GM12891 (cell line): ENCODE results near the gene TAGAP.

ENCODE experiments used
- PAX5 ChIP-seq: IDR thresholded peaks from 2 replicates; pipeline ENCODE4 v1.6.1; 2011; ENCODE audit warnings: low read length, moderate library complexity, mild to moderate bottlenecking; ENCODE audit not compliant: insufficient read depth, severe bottlenecking
- POLR2A ChIP-seq: IDR thresholded peaks from 2 replicates; pipeline ENCODE4 v1.6.1; 2011; ENCODE audit warnings: low read depth, low read length, control low read depth
- POLR2AphosphoS5 ChIP-seq: IDR thresholded peaks from 2 replicates; pipeline ENCODE4 v1.6.1; 2011; ENCODE audit warnings: low read depth, low read length, control low read depth
- TAF1 ChIP-seq: IDR thresholded peaks from 2 replicates; pipeline ENCODE4 v1.6.1; 2011; ENCODE audit warnings: low read depth, low read length, control low read depth

GRCh38 chr6:159039885-159040258 lies 4.9 kb downstream of the TAGAP start:
- no peak for TF ChIP-seq POLR2AphosphoS5
- no peak for TF ChIP-seq POLR2A
- TF ChIP-seq PAX5 = no peak
- TF ChIP-seq TAF1 = no peak
